Measurements from ENCODE around the gene UROS. TPM values are rescaled to one million over a fixed set of nuclear protein-coding genes. Genes with fewer than 3 reads are reported as not detected.

The UROS gene
- total RNA-seq, 1 donor from 2014 or later: 64.6 TPM

GRCh38 chr10:125836746-125837145 is 13.7 kb upstream of the UROS start:
- Mint-ChIP-seq H3K9me3 (ENCODE audit: unreplicated experiment) (no peaks in the 10 kb centered on the region), H3K4me3 (ENCODE audit: unreplicated experiment) (no peak overlapping the region), H3K4me1 (ENCODE audit: low read depth, unreplicated experiment) (peaks cover 5% of the 10 kb centered on the region), H3K27ac (ENCODE audit: unreplicated experiment) (peak overlapping the region; percentile 1), H3K36me3 (ENCODE audit: low read depth, unreplicated experiment) (peaks cover 14% of the 10 kb centered on the region), H3K27me3 (ENCODE audit: low read depth, unreplicated experiment) (no peaks in the 10 kb centered on the region)
- H3K27ac ChIP-seq (ENCODE audit: low read depth, low read length): no peak overlapping the region
- no peaks in the 10 kb centered on the region for H3K79me2 ChIP-seq (ENCODE audit: insufficient read depth, low read length)
- peaks cover 43% of the 10 kb centered on the region for H3K36me3 ChIP-seq (ENCODE audit: insufficient read depth, low read length)
- H3K4me2 ChIP-seq (ENCODE audit: low read length): no peak overlapping the region
- no peak overlapping the region for H2AFZ ChIP-seq (ENCODE audit: low read depth, low read length)
- no peaks in the 10 kb centered on the region for H3K9me3 ChIP-seq (ENCODE audit: insufficient read depth, low read depth, low read length)
- DNase-seq (ENCODE audit: low read depth): no peak
- no peak for FAIRE-seq
- no peak for TF ChIP-seq EZH2 (IDR thresholded peaks at IDR 0.05; ENCODE audit: insufficient read depth, low read length)
- TF ChIP-seq, protein P1, sequence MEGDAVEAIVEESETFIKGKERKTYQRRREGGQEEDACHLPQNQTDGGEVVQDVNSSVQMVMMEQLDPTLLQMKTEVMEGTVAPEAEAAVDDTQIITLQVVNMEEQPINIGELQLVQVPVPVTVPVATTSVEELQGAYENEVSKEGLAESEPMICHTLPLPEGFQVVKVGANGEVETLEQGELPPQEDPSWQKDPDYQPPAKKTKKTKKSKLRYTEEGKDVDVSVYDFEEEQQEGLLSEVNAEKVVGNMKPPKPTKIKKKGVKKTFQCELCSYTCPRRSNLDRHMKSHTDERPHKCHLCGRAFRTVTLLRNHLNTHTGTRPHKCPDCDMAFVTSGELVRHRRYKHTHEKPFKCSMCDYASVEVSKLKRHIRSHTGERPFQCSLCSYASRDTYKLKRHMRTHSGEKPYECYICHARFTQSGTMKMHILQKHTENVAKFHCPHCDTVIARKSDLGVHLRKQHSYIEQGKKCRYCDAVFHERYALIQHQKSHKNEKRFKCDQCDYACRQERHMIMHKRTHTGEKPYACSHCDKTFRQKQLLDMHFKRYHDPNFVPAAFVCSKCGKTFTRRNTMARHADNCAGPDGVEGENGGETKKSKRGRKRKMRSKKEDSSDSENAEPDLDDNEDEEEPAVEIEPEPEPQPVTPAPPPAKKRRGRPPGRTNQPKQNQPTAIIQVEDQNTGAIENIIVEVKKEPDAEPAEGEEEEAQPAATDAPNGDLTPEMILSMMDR (IDR thresholded peaks at IDR 0.05; ENCODE audit: insufficient read depth, low read depth, low read length): no peak
- H3K4me3 ChIP-seq (ENCODE audit: insufficient read depth, low read depth, low read length): no peak overlapping the region
- peaks cover 21% of the 10 kb centered on the region for H4K20me1 ChIP-seq (ENCODE audit: insufficient read depth, low read length)
- H3K27me3 ChIP-seq (ENCODE audit: insufficient read depth, low read length): no peaks in the 10 kb centered on the region
- H3K9ac ChIP-seq (ENCODE audit: low read length): no peak overlapping the region
- peaks cover 4% of the 10 kb centered on the region for H3K4me1 ChIP-seq (ENCODE audit: insufficient read depth, low read length)

DNA sequence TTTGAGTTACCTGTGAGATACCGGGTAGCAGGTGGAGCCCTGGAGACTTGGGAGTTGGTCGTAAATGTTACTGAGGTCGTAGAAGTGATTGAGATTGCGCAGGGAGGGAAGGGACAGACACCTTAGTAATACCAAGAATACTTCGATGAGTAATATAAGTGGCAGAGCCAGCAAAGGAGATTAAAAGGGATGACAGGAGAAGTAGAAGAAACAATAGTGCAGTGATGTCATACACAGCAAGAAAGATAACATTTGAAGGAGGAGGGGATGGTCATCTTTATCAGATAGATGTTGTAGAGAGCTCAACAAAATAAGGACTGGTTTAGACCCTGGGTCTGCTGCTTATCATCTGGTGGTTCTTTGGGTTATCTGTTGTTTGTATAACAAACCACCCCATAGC is 5.3 kb upstream of the UROS start:
- no peak overlapping the region for H3K4me3 Mint-ChIP-seq (ENCODE audit: unreplicated experiment)
- H3K36me3 ChIP-seq (ENCODE audit: insufficient read depth, low read length): peaks cover 47% of the 10 kb centered on the region
- peaks cover 3% of the 10 kb centered on the region for H3K4me1 Mint-ChIP-seq (ENCODE audit: low read depth, unreplicated experiment)
- H3K4me2 ChIP-seq (ENCODE audit: low read length): no peak overlapping the region
- H3K27me3 ChIP-seq (ENCODE audit: insufficient read depth, low read length): no peaks in the 10 kb centered on the region
- no peaks in the 10 kb centered on the region for H3K9me3 ChIP-seq (ENCODE audit: insufficient read depth, low read depth, low read length)
- no peak overlapping the region for H3K27ac Mint-ChIP-seq (ENCODE audit: unreplicated experiment)
- peaks cover 37% of the 10 kb centered on the region for H4K20me1 ChIP-seq (ENCODE audit: insufficient read depth, low read length)
- H3K9me3 Mint-ChIP-seq (ENCODE audit: unreplicated experiment): no peaks in the 10 kb centered on the region
- H3K27ac ChIP-seq (ENCODE audit: low read depth, low read length): no peak overlapping the region
- TF ChIP-seq, protein P1 (IDR thresholded peaks at IDR 0.05; ENCODE audit: insufficient read depth, low read depth, low read length): no peak
- no peak for TF ChIP-seq EZH2 (IDR thresholded peaks at IDR 0.05; ENCODE audit: insufficient read depth, low read length)
- H3K4me1 ChIP-seq (ENCODE audit: insufficient read depth, low read length): peaks cover 11% of the 10 kb centered on the region
- no peaks in the 10 kb centered on the region for H3K27me3 Mint-ChIP-seq (ENCODE audit: low read depth, unreplicated experiment)
- FAIRE-seq: no peak
- no peak overlapping the region for H3K9ac ChIP-seq (ENCODE audit: low read length)
- peaks cover 50% of the 10 kb centered on the region for H3K79me2 ChIP-seq (ENCODE audit: insufficient read depth, low read length)
- DNase-seq (ENCODE audit: low read depth): no peak
- peaks cover 17% of the 10 kb centered on the region for H3K36me3 Mint-ChIP-seq (ENCODE audit: low read depth, unreplicated experiment)
- no peak overlapping the region for H2AFZ ChIP-seq (ENCODE audit: low read depth, low read length)
- H3K4me3 ChIP-seq (ENCODE audit: insufficient read depth, low read depth, low read length): no peak overlapping the region

GRCh38 chr10:125827133-125827532 is 4.1 kb upstream of the UROS start:
- Mint-ChIP-seq H3K9me3 (ENCODE audit: unreplicated experiment) (no peaks in the 10 kb centered on the region), H3K36me3 (ENCODE audit: low read depth, unreplicated experiment) (peaks cover 17% of the 10 kb centered on the region), H3K27me3 (ENCODE audit: low read depth, unreplicated experiment) (no peaks in the 10 kb centered on the region), H3K4me3 (ENCODE audit: unreplicated experiment) (no peak overlapping the region), H3K4me1 (ENCODE audit: low read depth, unreplicated experiment) (peaks cover 3% of the 10 kb centered on the region), H3K27ac (ENCODE audit: unreplicated experiment) (no peak overlapping the region)
- no peak overlapping the region for H3K4me2 ChIP-seq (ENCODE audit: low read length)
- peaks cover 59% of the 10 kb centered on the region for H3K79me2 ChIP-seq (ENCODE audit: insufficient read depth, low read length)
- H2AFZ ChIP-seq (ENCODE audit: low read depth, low read length): no peak overlapping the region
- no peaks in the 10 kb centered on the region for H3K27me3 ChIP-seq (ENCODE audit: insufficient read depth, low read length)
- H3K4me3 ChIP-seq (ENCODE audit: insufficient read depth, low read depth, low read length): no peak overlapping the region
- TF ChIP-seq EZH2 (IDR thresholded peaks at IDR 0.05; ENCODE audit: insufficient read depth, low read length): no peak
- TF ChIP-seq, protein P1 (IDR thresholded peaks at IDR 0.05; ENCODE audit: insufficient read depth, low read depth, low read length): no peak
- H4K20me1 ChIP-seq (ENCODE audit: insufficient read depth, low read length): peaks cover 33% of the 10 kb centered on the region
- FAIRE-seq (no peak), DNase-seq (ENCODE audit: low read depth) (no peak)
- peaks cover 11% of the 10 kb centered on the region for H3K4me1 ChIP-seq (ENCODE audit: insufficient read depth, low read length)
- peaks cover 40% of the 10 kb centered on the region for H3K36me3 ChIP-seq (ENCODE audit: insufficient read depth, low read length)
- H3K9ac ChIP-seq (ENCODE audit: low read length): no peak overlapping the region
- no peaks in the 10 kb centered on the region for H3K9me3 ChIP-seq (ENCODE audit: insufficient read depth, low read depth, low read length)
- no peak overlapping the region for H3K27ac ChIP-seq (ENCODE audit: low read depth, low read length)

Measured in astrocyte (in vitro differentiated cells and primary cell).